Transverse colon (tissue), 4 donors: ENCODE results near the gene IST1. TPM values are rescaled to one million over a fixed set of nuclear protein-coding genes. Genes with fewer than 3 reads are reported as not detected.

Experiments
- DNase-seq: peaks from one replicate; pipeline ENCODE4 v3.0.0-alpha.2; 2019
- H3K27ac ChIP-seq, 4 donors: fragments of 200-600 bp; sonication (generic); 2 replicates each; pipeline ENCODE4 v1.5.1; 2016 to 2018; ENCODE audit warnings: inconsistent platforms in 4 of 4
- H3K27me3 ChIP-seq: fragments of 200-600 bp; sonication (generic); 2 replicates; pipeline ENCODE4 v1.5.1; 2017; ENCODE audit warnings: inconsistent platforms
- H3K36me3 ChIP-seq, 4 donors: fragments of 200-600 bp; sonication (generic); 2 replicates each; pipeline ENCODE4 v1.5.1; 2017 to 2019; ENCODE audit warnings: inconsistent platforms in 4 of 4
- H3K4me1 ChIP-seq, 4 donors: fragments of 200-600 bp; sonication (generic); 2 replicates each; pipeline ENCODE4 v1.5.1; 2017 to 2020; ENCODE audit warnings: inconsistent platforms in 4 of 4
- H3K4me3 ChIP-seq, 4 donors: fragments of 200-600 bp; sonication (generic); 1 replicate in 1 of 4; 2 replicates in 3 of 4; pipeline versions ENCODE4 v1.5.1 to v1.6.1; 2017 to 2019; ENCODE audit warnings: inconsistent platforms in 4 of 4
- H3K9me3 ChIP-seq, 2 donors: fragments of 200-600 bp; sonication (generic); 2 replicates each; pipeline ENCODE4 v1.5.1; 2017 to 2019; ENCODE audit warnings: inconsistent platforms in 2 of 2
- EP300 ChIP-seq: sonication (generic); formaldehyde crosslinking; IDR thresholded peaks from one replicate; pipeline ENCODE4 v1.6.1; 2017; ENCODE audit warnings: antibody characterized with exemption, low read depth
- POLR2A ChIP-seq: fragments of 450-650 bp; IDR thresholded peaks from one replicate; pipeline ENCODE4 v1.6.1; 2016; ENCODE audit warnings: antibody characterized with exemption, mild to moderate bottlenecking, moderate library complexity
- POLR2AphosphoS5 ChIP-seq, 3 donors: sonication (generic); formaldehyde crosslinking; IDR thresholded peaks; one replicate each; pipeline ENCODE4 v1.6.1; 2016; ENCODE audit warnings: antibody characterized with exemption in 3 of 3
- WGBS, 2 donors: methylation state at CpG; one replicate each; pipeline ENCODE4 v1.1.5; 2018; ENCODE audit warnings: low coverage in 1 of 2; 5-methylcytosine and 5-hydroxymethylcytosine counted together
- in situ Hi-C, 4 donors: fragments of 200-750 bp; cut with MboI; loops; one replicate each; pipeline versions ENCODE4 v1.15.0 to v1.15.1; 2017; ENCODE audit warnings: low sequenced_read_pairs in 3 of 4, low pct_ligation_motif_present in 1 of 4, low pct_unique_long_range_greater_than_20kb in 1 of 4
- intact Hi-C: fragments of 100-400 bp; cut with DNase I; formaldehyde crosslinking; loops from one replicate; pipeline ENCODE4 v1.15.1; 2023; ENCODE audit warnings: low total_unique reads
- total RNA-seq, 4 donors: library from RNA; depleted of rRNA; stranded (reverse); fragments of >200 nt; gene quantifications; one replicate each; pipeline ENCODE4 v1.1.0, GENCODE V29; 2016
- TF ChIP-seq, protein P1 (sequence below), 5 experiments: fragments of 200-600 bp in 3 of 5; fragments of 450-650 bp in 2 of 5; sonication (generic) in 3 of 5; IDR thresholded peaks; 1 replicate in 2 of 5; 2 replicates in 3 of 5; pipeline ENCODE4 v1.5.1; 2016 to 2017; ENCODE audit warnings: antibody characterized with exemption in 5 of 5, inconsistent platforms in 3 of 5, mild to moderate bottlenecking in 2 of 5, moderate library complexity in 1 of 5

Gene IST1
- total RNA-seq, 4 donors from 2014 or later = 200 to 303 (median 257) TPM

DNA sequence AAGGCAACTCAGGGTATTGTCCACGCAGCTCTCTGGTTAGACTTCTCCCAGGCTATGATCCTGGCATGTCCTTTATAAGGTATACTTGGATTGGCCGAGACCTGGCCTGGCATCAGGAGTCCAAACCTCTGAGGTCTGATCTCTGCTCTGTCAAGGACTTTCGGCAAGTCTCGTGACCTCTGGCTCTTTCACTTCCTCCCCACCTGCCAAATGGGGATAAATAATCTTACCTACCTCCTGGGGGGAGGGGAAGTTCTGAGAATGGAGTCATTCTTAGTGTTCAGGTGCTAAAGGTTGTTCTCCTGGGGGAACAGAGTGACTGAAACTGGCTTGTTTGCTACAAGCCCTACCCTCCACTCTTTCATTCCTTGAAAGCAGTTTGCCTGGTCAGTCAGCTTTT, 41.9 kb upstream of the IST1 start:
- Histone ChIP-seq H3K27me3 (no peaks in the 10 kb centered on the region), H3K4me1 (no peaks in the 10 kb centered on the region), H3K27ac (peak overlapping the region in 1 of 4 donors; percentile 44), H3K36me3 (peaks cover 0 to 15% (median 6%) of the 10 kb centered on the region in 4 donors), H3K4me3 (no peak overlapping the region), H3K9me3 (no peaks in the 10 kb centered on the region)
- TF ChIP-seq POLR2A = no peak
- TF ChIP-seq EP300 = no peak
- TF ChIP-seq POLR2AphosphoS5 (IDR thresholded peaks at IDR 0.05) = peak in 1 of 3 donors; percentile 8
- TF ChIP-seq, protein P1, sequence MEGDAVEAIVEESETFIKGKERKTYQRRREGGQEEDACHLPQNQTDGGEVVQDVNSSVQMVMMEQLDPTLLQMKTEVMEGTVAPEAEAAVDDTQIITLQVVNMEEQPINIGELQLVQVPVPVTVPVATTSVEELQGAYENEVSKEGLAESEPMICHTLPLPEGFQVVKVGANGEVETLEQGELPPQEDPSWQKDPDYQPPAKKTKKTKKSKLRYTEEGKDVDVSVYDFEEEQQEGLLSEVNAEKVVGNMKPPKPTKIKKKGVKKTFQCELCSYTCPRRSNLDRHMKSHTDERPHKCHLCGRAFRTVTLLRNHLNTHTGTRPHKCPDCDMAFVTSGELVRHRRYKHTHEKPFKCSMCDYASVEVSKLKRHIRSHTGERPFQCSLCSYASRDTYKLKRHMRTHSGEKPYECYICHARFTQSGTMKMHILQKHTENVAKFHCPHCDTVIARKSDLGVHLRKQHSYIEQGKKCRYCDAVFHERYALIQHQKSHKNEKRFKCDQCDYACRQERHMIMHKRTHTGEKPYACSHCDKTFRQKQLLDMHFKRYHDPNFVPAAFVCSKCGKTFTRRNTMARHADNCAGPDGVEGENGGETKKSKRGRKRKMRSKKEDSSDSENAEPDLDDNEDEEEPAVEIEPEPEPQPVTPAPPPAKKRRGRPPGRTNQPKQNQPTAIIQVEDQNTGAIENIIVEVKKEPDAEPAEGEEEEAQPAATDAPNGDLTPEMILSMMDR (IDR thresholded peaks at IDR 0.05) = no peak
- in situ Hi-C loops (no loop called here), intact Hi-C loops (no loop called here)
- WGBS, 2 donors = 58 to 83% methylated on average over 4 of the region's 4 CpGs
- DNase-seq = peak; percentile 48

DNA sequence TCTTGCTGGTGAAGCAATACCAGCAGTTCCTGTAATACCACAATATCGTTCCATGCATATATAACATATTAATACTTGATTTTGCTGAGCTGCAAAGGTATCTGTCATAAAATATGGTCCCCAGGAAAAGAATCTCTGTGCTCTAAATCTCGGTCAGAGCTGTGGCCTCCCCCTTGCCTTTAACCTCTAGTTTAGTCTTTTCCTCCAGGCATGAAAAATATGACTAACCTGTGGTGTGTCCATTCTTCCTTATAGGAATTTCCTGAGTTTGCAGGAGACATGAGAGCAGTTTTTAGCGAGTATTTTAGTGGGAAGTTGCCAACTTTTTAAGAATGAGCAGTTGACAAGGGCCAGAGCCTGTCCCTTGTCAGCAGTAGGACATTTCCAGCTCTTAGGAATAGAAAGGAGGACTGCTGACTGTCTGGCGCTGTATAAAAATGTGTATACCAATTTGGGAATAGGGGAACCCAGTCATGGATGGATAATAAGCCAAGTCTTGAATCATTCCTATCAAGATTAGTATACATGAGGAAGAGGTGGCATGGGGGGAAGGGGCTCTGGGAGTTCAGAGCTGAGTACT, 40.9 kb upstream of the IST1 start:
- Histone ChIP-seq H3K36me3 (peaks cover 0 to 10% (median 4%) of the 10 kb centered on the region in 4 donors), H3K4me3 (no peak overlapping the region), H3K9me3 (no peaks in the 10 kb centered on the region), H3K27me3 (no peaks in the 10 kb centered on the region), H3K27ac (peak overlapping the region in 1 of 4 donors; percentile 44), H3K4me1 (peaks cover 0 to 6% (median 0%) of the 10 kb centered on the region in 4 donors)
- DNase-seq = no peak
- intact Hi-C loops = no loop called here
- TF ChIP-seq EP300 = no peak
- TF ChIP-seq POLR2A = no peak
- TF ChIP-seq POLR2AphosphoS5 (IDR thresholded peaks at IDR 0.05) = no peak
- TF ChIP-seq, protein P1 (IDR thresholded peaks at IDR 0.05) = no peak
- in situ Hi-C loops = no loop called here
- 86% methylated on average over 3 to 4 of the region's 4 CpGs for WGBS, 2 donors

DNA sequence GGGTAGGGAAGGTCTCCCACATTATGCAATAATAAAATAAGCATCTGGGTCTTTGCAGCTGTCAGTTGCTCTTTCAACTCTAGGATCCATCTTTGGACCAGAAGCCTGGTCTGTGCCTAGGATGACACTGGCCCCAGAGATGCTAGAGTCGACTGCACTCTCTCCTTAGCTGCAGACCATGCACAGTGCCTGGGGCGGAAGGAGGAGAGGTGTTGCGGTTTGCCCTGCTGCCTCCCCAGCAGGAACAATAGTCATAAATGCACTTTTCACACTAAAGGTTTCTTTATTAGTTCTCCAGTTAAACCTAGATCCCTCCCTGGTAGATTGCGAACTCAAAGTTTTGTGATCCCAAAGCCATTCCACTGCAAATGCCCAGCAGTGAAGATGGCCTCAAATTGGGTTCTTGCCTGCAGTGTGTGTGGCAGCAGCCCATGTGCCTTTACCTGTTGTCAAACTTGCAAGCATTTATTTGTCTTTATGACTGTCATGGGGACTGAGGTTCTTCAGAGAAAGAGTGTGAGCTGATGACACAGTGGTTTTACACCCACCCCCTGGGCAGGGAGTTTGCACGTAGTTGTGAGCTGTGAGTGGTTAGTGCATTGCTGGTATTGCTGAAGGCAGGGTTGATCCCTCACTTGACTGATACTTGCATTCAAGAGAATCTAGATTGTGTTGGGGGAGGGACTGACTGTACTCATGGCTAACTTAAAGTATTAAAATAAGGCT, 39.2 kb upstream of the IST1 start:
- Histone ChIP-seq H3K4me1 (peaks cover 0 to 6% (median 0%) of the 10 kb centered on the region in 4 donors), H3K27ac (no peak overlapping the region), H3K36me3 (peaks cover 0 to 4% (median 0%) of the 10 kb centered on the region in 4 donors), H3K27me3 (no peaks in the 10 kb centered on the region), H3K9me3 (no peaks in the 10 kb centered on the region), H3K4me3 (no peak overlapping the region)
- intact Hi-C loops (no loop called here), in situ Hi-C loops (no loop called here)
- DNase-seq = no peak
- 80 to 83% methylated on average over 1 to 5 of the region's 5 CpGs for WGBS, 2 donors
- TF ChIP-seq POLR2AphosphoS5 (IDR thresholded peaks at IDR 0.05) (no peak), POLR2A (no peak), EP300 (no peak)
- TF ChIP-seq, protein P1 (IDR thresholded peaks at IDR 0.05) = no peak

DNA sequence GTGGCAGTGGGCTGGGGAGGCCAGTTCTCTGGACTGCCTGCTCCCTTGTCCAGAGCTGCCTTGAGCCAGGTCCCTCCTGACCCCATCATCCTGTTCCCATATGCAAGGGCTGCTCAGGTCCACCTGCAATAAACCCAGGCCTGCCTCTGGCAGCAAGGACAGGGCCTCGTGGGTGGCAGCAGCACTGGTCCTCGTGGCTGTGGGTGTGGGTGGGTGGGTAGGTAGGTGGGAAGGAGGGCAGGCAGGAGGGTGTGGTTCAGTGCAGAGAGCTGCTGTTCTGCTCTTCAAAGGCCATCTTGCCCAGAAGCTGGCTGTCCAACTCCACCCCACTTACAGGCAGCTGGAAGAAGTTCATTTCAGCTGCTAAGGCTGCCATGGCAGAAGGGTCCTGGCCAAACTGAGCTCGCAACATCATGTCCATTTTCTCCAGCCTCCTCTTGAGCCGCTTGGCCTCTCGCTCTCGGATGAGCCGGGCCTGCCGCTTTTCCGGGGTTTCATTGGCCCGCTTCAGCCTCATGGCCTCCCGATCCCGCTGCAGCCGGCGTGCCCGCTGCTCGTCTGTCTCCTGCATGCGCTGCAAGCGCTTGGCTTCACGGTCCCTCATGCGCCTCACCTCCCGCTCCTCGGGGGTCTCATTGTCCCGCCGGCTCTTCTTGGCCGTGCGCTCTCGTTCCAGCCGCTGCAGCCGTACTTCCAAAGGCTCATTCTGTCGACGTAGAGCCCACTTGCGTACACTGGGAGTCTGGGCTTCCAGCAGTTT, 35.4 kb upstream of the IST1 start:
- Histone ChIP-seq H3K27ac (no peak overlapping the region), H3K9me3 (no peaks in the 10 kb centered on the region), H3K27me3 (no peaks in the 10 kb centered on the region), H3K36me3 (peaks cover 0 to 15% (median 5%) of the 10 kb centered on the region in 4 donors), H3K4me1 (peaks cover 0 to 6% (median 0%) of the 10 kb centered on the region in 4 donors), H3K4me3 (no peak overlapping the region)
- 95% methylated on average over 32 of the region's 32 CpGs; no CpG with 5 or more reads in 1 of the 2 donors for WGBS, 2 donors
- intact Hi-C loops (no loop called here), in situ Hi-C loops (no loop called here)
- TF ChIP-seq, protein P1 (IDR thresholded peaks at IDR 0.05) = no peak
- TF ChIP-seq POLR2AphosphoS5 (IDR thresholded peaks at IDR 0.05) = no peak
- TF ChIP-seq EP300 = no peak
- no peak for TF ChIP-seq POLR2A
- no peak for DNase-seq
